NT2/D1 (cell line): ENCODE results near the gene SMIM1.

Experiments
- SUZ12 ChIP-seq: IDR thresholded peaks from 2 replicates; pipeline ENCODE4 v1.6.1; 2011; ENCODE audit not compliant: insufficient read length, insufficient read depth; ENCODE audit errors: extremely low read depth
- YY1 ChIP-seq: IDR thresholded peaks from 2 replicates; pipeline ENCODE4 v1.6.1; 2011; ENCODE audit not compliant: insufficient read length, insufficient read depth
- ZNF274 ChIP-seq: IDR thresholded peaks from 2 replicates; pipeline ENCODE4 v1.6.1; 2011; ENCODE audit warnings: mild to moderate bottlenecking, low read depth, low read length

DNA sequence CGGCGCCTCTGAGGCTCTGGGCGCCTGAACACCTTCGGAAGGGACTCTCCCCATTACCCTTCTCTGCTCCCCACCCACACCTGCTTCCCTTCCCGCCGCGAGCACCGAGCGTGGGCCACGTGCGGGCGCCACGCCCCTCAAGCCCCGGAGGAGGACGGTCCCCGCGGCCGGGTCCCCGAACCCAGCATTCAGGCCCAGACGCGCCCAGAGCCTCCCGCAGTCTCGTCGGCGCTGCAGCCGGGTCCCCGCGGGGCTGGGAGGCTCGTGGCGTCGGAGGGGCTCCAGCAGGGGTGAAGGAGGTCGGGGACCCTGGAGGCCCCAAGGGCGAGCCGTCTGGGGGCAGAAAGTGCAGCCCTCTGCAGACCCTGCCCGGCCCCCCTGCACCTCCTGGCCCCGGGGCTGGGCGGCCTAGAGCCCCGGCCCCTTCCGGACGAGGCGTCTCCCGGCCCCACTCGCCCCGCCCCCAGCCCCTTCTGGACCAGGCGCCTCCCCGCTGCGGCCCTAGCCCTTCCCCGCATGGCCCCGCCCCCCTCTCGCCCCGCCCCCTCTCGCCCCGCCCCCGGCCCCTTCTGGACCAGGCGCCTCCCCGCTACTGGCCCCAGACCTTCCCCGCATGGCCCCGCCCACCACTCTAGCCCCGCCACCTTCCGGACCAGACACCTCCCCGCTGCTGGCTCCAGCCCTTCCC, 378 bp upstream of the SMIM1 start:
- TF ChIP-seq ZNF274 (no peak), SUZ12 (no peak), YY1 (no peak)
